Measurements from ENCODE around the gene PDE10A.

Gene PDE10A

GRCh38 chr6:165426892-165427291 lies 236.1 kb downstream of the PDE10A start:
- Histone ChIP-seq H3K9ac (ENCODE audit: low read depth, low read length) (no peak overlapping the region), H3K36me3 (ENCODE audit: control insufficient read depth, insufficient read depth, low read length) (no peaks in the 10 kb centered on the region), H3K4me3 (ENCODE audit: low read depth, low read length) (no peak overlapping the region), H3K27me3 (ENCODE audit: control insufficient read depth, insufficient read depth, low read length) (no peaks in the 10 kb centered on the region), H3K27ac (ENCODE audit: low read depth, low read length) (no peak overlapping the region), H3K9me3 (ENCODE audit: control insufficient read depth, insufficient read depth, low read length) (no peaks in the 10 kb centered on the region), H3K4me1 (ENCODE audit: control insufficient read depth, insufficient read depth, low read length) (no peaks in the 10 kb centered on the region)

GRCh38 chr6:165422192-165422591 lies 240.8 kb downstream of the PDE10A start:
- Histone ChIP-seq H3K4me1 (ENCODE audit: control insufficient read depth, insufficient read depth, low read length) (no peaks in the 10 kb centered on the region), H3K9me3 (ENCODE audit: control insufficient read depth, insufficient read depth, low read length) (no peaks in the 10 kb centered on the region), H3K27me3 (ENCODE audit: control insufficient read depth, insufficient read depth, low read length) (no peaks in the 10 kb centered on the region), H3K36me3 (ENCODE audit: control insufficient read depth, insufficient read depth, low read length) (no peaks in the 10 kb centered on the region), H3K27ac (ENCODE audit: low read depth, low read length) (no peak overlapping the region), H3K9ac (ENCODE audit: low read depth, low read length) (no peak overlapping the region), H3K4me3 (ENCODE audit: low read depth, low read length) (no peak overlapping the region)

GRCh38 chr6:165417278-165417865 lies 245.7 kb downstream of the PDE10A start:
- Histone ChIP-seq H3K27ac (ENCODE audit: low read depth, low read length) (no peak overlapping the region), H3K27me3 (ENCODE audit: control insufficient read depth, insufficient read depth, low read length) (no peaks in the 10 kb centered on the region), H3K4me3 (ENCODE audit: low read depth, low read length) (no peak overlapping the region), H3K4me1 (ENCODE audit: control insufficient read depth, insufficient read depth, low read length) (no peaks in the 10 kb centered on the region), H3K36me3 (ENCODE audit: control insufficient read depth, insufficient read depth, low read length) (no peaks in the 10 kb centered on the region), H3K9me3 (ENCODE audit: control insufficient read depth, insufficient read depth, low read length) (no peaks in the 10 kb centered on the region), H3K9ac (ENCODE audit: low read depth, low read length) (no peak overlapping the region)

- Histone ChIP-seq H3K4me1 (ENCODE audit: control insufficient read depth, insufficient read depth, low read length) (no peaks in the 10 kb centered on the region), H3K27me3 (ENCODE audit: control insufficient read depth, insufficient read depth, low read length) (no peaks in the 10 kb centered on the region), H3K27ac (ENCODE audit: low read depth, low read length) (no peak overlapping the region), H3K9ac (ENCODE audit: low read depth, low read length) (no peak overlapping the region), H3K4me3 (ENCODE audit: low read depth, low read length) (no peak overlapping the region), H3K9me3 (ENCODE audit: control insufficient read depth, insufficient read depth, low read length) (no peaks in the 10 kb centered on the region), H3K36me3 (ENCODE audit: control insufficient read depth, insufficient read depth, low read length) (no peaks in the 10 kb centered on the region)
Measured at GRCh38 chr6:165404697-165405096, 258.3 kb downstream of the PDE10A start.

GRCh38 chr6:165404296-165404695 lies 258.7 kb downstream of the PDE10A start:
- Histone ChIP-seq H3K36me3 (ENCODE audit: control insufficient read depth, insufficient read depth, low read length) (no peaks in the 10 kb centered on the region), H3K27me3 (ENCODE audit: control insufficient read depth, insufficient read depth, low read length) (no peaks in the 10 kb centered on the region), H3K27ac (ENCODE audit: low read depth, low read length) (no peak overlapping the region), H3K9me3 (ENCODE audit: control insufficient read depth, insufficient read depth, low read length) (no peaks in the 10 kb centered on the region), H3K4me1 (ENCODE audit: control insufficient read depth, insufficient read depth, low read length) (no peaks in the 10 kb centered on the region), H3K4me3 (ENCODE audit: low read depth, low read length) (no peak overlapping the region), H3K9ac (ENCODE audit: low read depth, low read length) (no peak overlapping the region)

- no peak overlapping the region for H3K27ac ChIP-seq (ENCODE audit: low read depth, low read length)
- no peak overlapping the region for H3K4me3 ChIP-seq (ENCODE audit: low read depth, low read length)
- H3K27me3 ChIP-seq (ENCODE audit: control insufficient read depth, insufficient read depth, low read length), result no peaks in the 10 kb centered on the region
- no peak overlapping the region for H3K9ac ChIP-seq (ENCODE audit: low read depth, low read length)
- H3K9me3 ChIP-seq (ENCODE audit: control insufficient read depth, insufficient read depth, low read length), result no peaks in the 10 kb centered on the region
- H3K36me3 ChIP-seq (ENCODE audit: control insufficient read depth, insufficient read depth, low read length), result no peaks in the 10 kb centered on the region
- no peaks in the 10 kb centered on the region for H3K4me1 ChIP-seq (ENCODE audit: control insufficient read depth, insufficient read depth, low read length)
Measured at GRCh38 chr6:165403006-165403595, 259.9 kb downstream of the PDE10A start.

GRCh38 chr6:165401092-165401491 lies 261.9 kb downstream of the PDE10A start:
- no peaks in the 10 kb centered on the region for H3K4me1 ChIP-seq (ENCODE audit: control insufficient read depth, insufficient read depth, low read length)
- H3K27ac ChIP-seq (ENCODE audit: low read depth, low read length), result no peak overlapping the region
- H3K27me3 ChIP-seq (ENCODE audit: control insufficient read depth, insufficient read depth, low read length), result no peaks in the 10 kb centered on the region
- no peak overlapping the region for H3K4me3 ChIP-seq (ENCODE audit: low read depth, low read length)
- no peak overlapping the region for H3K9ac ChIP-seq (ENCODE audit: low read depth, low read length)
- no peaks in the 10 kb centered on the region for H3K36me3 ChIP-seq (ENCODE audit: control insufficient read depth, insufficient read depth, low read length)
- H3K9me3 ChIP-seq (ENCODE audit: control insufficient read depth, insufficient read depth, low read length), result no peaks in the 10 kb centered on the region

GRCh38 chr6:165390475-165390874 lies 272.6 kb downstream of the PDE10A start:
- Histone ChIP-seq H3K27me3 (ENCODE audit: control insufficient read depth, insufficient read depth, low read length) (no peaks in the 10 kb centered on the region), H3K27ac (ENCODE audit: low read depth, low read length) (no peak overlapping the region), H3K9ac (ENCODE audit: low read depth, low read length) (no peak overlapping the region), H3K4me3 (ENCODE audit: low read depth, low read length) (no peak overlapping the region), H3K9me3 (ENCODE audit: control insufficient read depth, insufficient read depth, low read length) (no peaks in the 10 kb centered on the region), H3K4me1 (ENCODE audit: control insufficient read depth, insufficient read depth, low read length) (no peaks in the 10 kb centered on the region), H3K36me3 (ENCODE audit: control insufficient read depth, insufficient read depth, low read length) (no peaks in the 10 kb centered on the region)

- H3K4me1 ChIP-seq (ENCODE audit: control insufficient read depth, insufficient read depth, low read length), result no peaks in the 10 kb centered on the region
- H3K36me3 ChIP-seq (ENCODE audit: control insufficient read depth, insufficient read depth, low read length), result no peaks in the 10 kb centered on the region
- no peaks in the 10 kb centered on the region for H3K27me3 ChIP-seq (ENCODE audit: control insufficient read depth, insufficient read depth, low read length)
- H3K27ac ChIP-seq (ENCODE audit: low read depth, low read length), result no peak overlapping the region
- no peak overlapping the region for H3K4me3 ChIP-seq (ENCODE audit: low read depth, low read length)
- no peaks in the 10 kb centered on the region for H3K9me3 ChIP-seq (ENCODE audit: control insufficient read depth, insufficient read depth, low read length)
- no peak overlapping the region for H3K9ac ChIP-seq (ENCODE audit: low read depth, low read length)
Measured at GRCh38 chr6:165389534-165389933, 273.5 kb downstream of the PDE10A start.

- no peak overlapping the region for H3K27ac ChIP-seq (ENCODE audit: low read depth, low read length)
- H3K4me1 ChIP-seq (ENCODE audit: control insufficient read depth, insufficient read depth, low read length), result no peaks in the 10 kb centered on the region
- no peaks in the 10 kb centered on the region for H3K9me3 ChIP-seq (ENCODE audit: control insufficient read depth, insufficient read depth, low read length)
- H3K4me3 ChIP-seq (ENCODE audit: low read depth, low read length), result no peak overlapping the region
- no peaks in the 10 kb centered on the region for H3K36me3 ChIP-seq (ENCODE audit: control insufficient read depth, insufficient read depth, low read length)
- H3K9ac ChIP-seq (ENCODE audit: low read depth, low read length), result no peak overlapping the region
- no peaks in the 10 kb centered on the region for H3K27me3 ChIP-seq (ENCODE audit: control insufficient read depth, insufficient read depth, low read length)
Measured at GRCh38 chr6:165383323-165383722, 279.7 kb downstream of the PDE10A start.

GRCh38 chr6:165376100-165376499 lies 286.9 kb downstream of the PDE10A start:
- no peaks in the 10 kb centered on the region for H3K4me1 ChIP-seq (ENCODE audit: control insufficient read depth, insufficient read depth, low read length)
- H3K27me3 ChIP-seq (ENCODE audit: control insufficient read depth, insufficient read depth, low read length), result no peaks in the 10 kb centered on the region
- H3K9ac ChIP-seq (ENCODE audit: low read depth, low read length), result no peak overlapping the region
- H3K4me3 ChIP-seq (ENCODE audit: low read depth, low read length), result no peak overlapping the region
- no peaks in the 10 kb centered on the region for H3K9me3 ChIP-seq (ENCODE audit: control insufficient read depth, insufficient read depth, low read length)
- no peak overlapping the region for H3K27ac ChIP-seq (ENCODE audit: low read depth, low read length)
- H3K36me3 ChIP-seq (ENCODE audit: control insufficient read depth, insufficient read depth, low read length), result no peaks in the 10 kb centered on the region

Measured in HUES48 (cell line).